HepG2 (cell line): ENCODE results near the gene CKAP2L. TPM values are rescaled to one million over a fixed set of nuclear protein-coding genes. Genes with fewer than 3 reads are reported as not detected.

Experiments used
- ATAC-seq: fragments of 200-7000 bp; cut with Tn5 transposase; 3 replicates; pipeline ENCODE4 v1.9.1; 2020; ENCODE audit warnings: mild to moderate bottlenecking, moderate library complexity
- BruUV-seq: library from RNA; stranded (reverse); fragments of 400-500 nt; replicated peaks from 2 replicates; lab custom pipeline; 2021; lab: Mats Ljungman, UMichigan
- CTCF ChIA-PET: fragments of 300-600 bp; formaldehyde crosslinking; extraction: SDS; loops from one replicate; lab custom pipeline; 2021; ENCODE audit warnings: low total read pairs, inconsistent platforms, low intra/inter-chr PET ratio; lab: Yijun Ruan, JAX
- POLR2A ChIA-PET: fragments of 350-600 bp; sonication (Branson Sonifier 250); formaldehyde crosslinking; loops from one replicate; lab custom pipeline; 2020; ENCODE audit warnings: antibody characterized with exemption, inconsistent platforms; lab: Yijun Ruan, JAX
- DNase-seq: peaks from one replicate; pipeline ENCODE4 v3.0.0-alpha.2; 2015; ENCODE audit warnings: low spot score
- FAIRE-seq: peaks from 3 replicates; lab custom pipeline; 2011; peaks lifted over from hg19 to GRCh38; lab: Jason Lieb, UNC
- H2AFZ ChIP-seq: one replicate; pipeline ENCODE4 v1.6.1; 2011; ENCODE audit warnings: low read length, inconsistent platforms
- H3K27ac ChIP-seq: fragments of 300-600 bp; 3 replicates; pipeline ENCODE4 v1.8.0; 2011; ENCODE audit warnings: mixed run types, mild to moderate bottlenecking, mixed read lengths, low read length, inconsistent platforms; ENCODE audit not compliant: insufficient read depth; ENCODE audit errors: extremely low read length
- H3K27me3 ChIP-seq, 2 experiments: fragments of 200-600 bp in 1 of 2; 2 replicates in 1 of 2; 3 replicates in 1 of 2; pipeline versions ENCODE4 v1.6.0 to v1.8.0; 2011; ENCODE audit warnings: low read length in 2 of 2, mild to moderate bottlenecking in 2 of 2, moderate library complexity in 2 of 2, inconsistent platforms in 1 of 2; ENCODE audit not compliant: insufficient read depth in 2 of 2, control insufficient read depth in 1 of 2
- H3K36me3 ChIP-seq, 2 experiments: fragments of 200-600 bp in 1 of 2; replicated peaks in 1 of 2; 2 replicates in 1 of 2; 3 replicates in 1 of 2; pipeline versions ENCODE4 v1.5.1 to v1.8.0; 2011; ENCODE audit warnings: low read length in 2 of 2, inconsistent platforms in 1 of 2; ENCODE audit not compliant: insufficient read depth in 2 of 2, control insufficient read depth in 1 of 2
- H3K4me1 ChIP-seq: 2 replicates; pipeline ENCODE4 v1.5.1; 2012; ENCODE audit warnings: low read length, inconsistent platforms; ENCODE audit not compliant: insufficient read depth
- H3K4me2 ChIP-seq: 2 replicates; pipeline ENCODE4 v1.6.0; 2011; ENCODE audit warnings: low read depth, low read length, inconsistent platforms
- H3K4me3 ChIP-seq, 3 experiments: fragments of 200-600 bp in 1 of 3; sonication (generic), shearing (Covaris generic) in 1 of 3; replicated peaks in 1 of 3; 2 replicates each; pipeline ENCODE4 v1.5.1; 2011 to 2016; ENCODE audit warnings: low read length in 3 of 3, inconsistent platforms in 2 of 3, low read depth in 2 of 3, mild to moderate bottlenecking in 2 of 3, control low read depth in 1 of 3, mixed read lengths in 1 of 3; ENCODE audit not compliant: insufficient read depth in 1 of 3
- H3K79me2 ChIP-seq: one replicate; pipeline ENCODE4 v1.6.1; 2011; ENCODE audit warnings: low read length, inconsistent platforms; ENCODE audit not compliant: insufficient read depth
- H3K9ac ChIP-seq: 2 replicates; pipeline ENCODE4 v1.6.0; 2011; ENCODE audit warnings: mild to moderate bottlenecking, low read depth, low read length, inconsistent platforms; ENCODE audit not compliant: insufficient read depth
- H3K9me3 ChIP-seq: 2 replicates; pipeline ENCODE4 v1.5.1; 2012; ENCODE audit warnings: mild to moderate bottlenecking, low read length
- H4K20me1 ChIP-seq: 2 replicates; pipeline ENCODE4 v1.6.0; 2011; ENCODE audit warnings: inconsistent platforms, mild to moderate bottlenecking, low read length, moderate library complexity; ENCODE audit not compliant: insufficient read depth
- AHR ChIP-seq: IDR thresholded peaks from 2 replicates; pipeline ENCODE4 v1.6.1; 2018; ENCODE audit warnings: missing genetic modification reagents, missing compliant biosample characterization
- CTCF ChIP-seq: sonication (generic); formaldehyde crosslinking; IDR thresholded peaks from 2 replicates; pipeline ENCODE4 v1.5.0; 2020; ENCODE audit warnings: mild to moderate bottlenecking, missing genetic modification reagents, moderate library complexity
- ELF3 ChIP-seq: IDR thresholded peaks from 2 replicates; pipeline ENCODE4 v1.6.1; 2016; ENCODE audit warnings: missing genetic modification reagents, missing compliant biosample characterization
- HOXA3 ChIP-seq: sonication (generic); formaldehyde crosslinking; IDR thresholded peaks from 2 replicates; pipeline ENCODE4 v1.5.0; 2020; ENCODE audit warnings: missing genetic modification reagents
- JUNB ChIP-seq: sonication (generic); formaldehyde crosslinking; IDR thresholded peaks from 2 replicates; pipeline ENCODE4 v1.8.0; 2022; ENCODE audit warnings: missing genetic modification reagents, mild to moderate bottlenecking, borderline replicate concordance
- KDM4B ChIP-seq: sonication (generic); formaldehyde crosslinking; IDR thresholded peaks from 2 replicates; pipeline ENCODE4 v1.4.0; 2020; ENCODE audit warnings: missing genetic modification reagents
- KDM5A ChIP-seq: fragments of 200-600 bp; sonication (generic); IDR thresholded peaks from 2 replicates; pipeline ENCODE4 v1.7.0; 2018; ENCODE audit warnings: antibody characterized with exemption, mild to moderate bottlenecking, low read length, borderline replicate concordance
- KDM5B ChIP-seq: sonication (generic); formaldehyde crosslinking; IDR thresholded peaks from 2 replicates; pipeline ENCODE4 v1.4.0; 2020; ENCODE audit warnings: missing genetic modification reagents, mild to moderate bottlenecking, borderline replicate concordance
- TBX3 ChIP-seq: fragments of 450-650 bp; IDR thresholded peaks from 2 replicates; pipeline ENCODE4 v1.6.1; 2017; ENCODE audit warnings: antibody characterized with exemption, mild to moderate bottlenecking, inconsistent platforms, borderline replicate concordance
- ZFX ChIP-seq: sonication (generic); formaldehyde crosslinking; IDR thresholded peaks from 2 replicates; pipeline ENCODE4 v1.4.0; 2020; ENCODE audit warnings: mild to moderate bottlenecking, low read depth, missing genetic modification reagents, moderate library complexity
- ZNF20 ChIP-seq: sonication (generic); formaldehyde crosslinking; IDR thresholded peaks from 2 replicates; pipeline ENCODE4 v1.4.0; 2020; ENCODE audit warnings: mild to moderate bottlenecking, moderate library complexity, missing genetic modification reagents
- ZNF362 ChIP-seq: sonication (generic); formaldehyde crosslinking; IDR thresholded peaks from 2 replicates; pipeline ENCODE4 v1.4.0; 2020; ENCODE audit warnings: missing genetic modification reagents, mild to moderate bottlenecking, borderline replicate concordance
- ZNF775 ChIP-seq: sonication (generic); formaldehyde crosslinking; IDR thresholded peaks from 2 replicates; pipeline ENCODE4 v1.4.0; 2020; ENCODE audit warnings: missing genetic modification reagents, mild to moderate bottlenecking, moderate library complexity, borderline replicate concordance
- ZNF839 ChIP-seq: sonication (generic); formaldehyde crosslinking; IDR thresholded peaks from 2 replicates; pipeline ENCODE4 v1.4.0; 2020; ENCODE audit warnings: missing genetic modification reagents, mild to moderate bottlenecking, borderline replicate concordance
- ZUFSP ChIP-seq: sonication (generic); formaldehyde crosslinking; IDR thresholded peaks from 2 replicates; pipeline ENCODE4 v1.9.0; 2021; ENCODE audit warnings: missing genetic modification reagents, mild to moderate bottlenecking, borderline replicate concordance
- WGBS: methylation state at CpG from one replicate; pipeline ENCODE4 v1.1.6; 2017; ENCODE audit warnings: low lambda C conversion rate; 5-methylcytosine and 5-hydroxymethylcytosine counted together
- in situ Hi-C: cut with HindIII; loops from 2 replicates; pipeline ENCODE4 v1.10.0; 2017; ENCODE audit warnings: low pct_unique_long_range_greater_than_20kb; ENCODE audit not compliant: extremely low pct_ligation_motif_present
- intact Hi-C: fragments of 100-400 bp; cut with micrococcal nuclease; formaldehyde crosslinking; loops from one replicate; pipeline ENCODE4 v1.10.0; 2022; ENCODE audit not compliant: unreplicated experiment
- polyA plus RNA-seq, 8 experiments: library from polyadenylated mRNA; depleted of rRNA in 3 of 8; stranded (reverse) in 7 of 8; unstranded in 1 of 8; fragments of >200 nt; fragmentation: Illumina TruSeq in 4 of 8; extraction: Trizol in 4 of 8; gene quantifications; 2 replicates each; pipeline versions ENCODE4 v1.2.1 to v1.2.3, GENCODE V29; 2011 to 2016; ENCODE audit warnings: low read depth in 4 of 8, missing spikeins in 1 of 8, mixed read lengths in 1 of 8; ENCODE audit not compliant: insufficient read depth in 1 of 8
- total RNA-seq, 5 experiments: library from RNA; depleted of rRNA; stranded (reverse); fragments of >200 nt; fragmentation: Illumina TruSeq; extraction: Trizol; gene quantifications; 2 replicates each; pipeline ENCODE4 v1.2.3, GENCODE V29; 2016; ENCODE audit warnings: low read depth in 1 of 5

The CKAP2L gene
- total and polyA plus RNA-seq, 2 of the 13 experiments (the other 11 are each of a cell fraction or from before 2014, with no cell fraction given), result 7.1 to 9.5 TPM

GRCh38 chr2:112733871-112734270 lies 30.5 kb downstream of the CKAP2L start (continued):
- TF ChIP-seq ZNF362, result no peak
- TF ChIP-seq ZNF775 (CRISPR knock-in tag), result no peak
- no peak for TF ChIP-seq ZUFSP (CRISPR knock-in tag)
- no peak for TF ChIP-seq KDM5A
- TF ChIP-seq ELF3 (CRISPR knock-in tag), result no peak
- no peak for TF ChIP-seq KDM5B (CRISPR knock-in tag)
- no peak for TF ChIP-seq TBX3
- TF ChIP-seq HOXA3 (CRISPR knock-in tag), result no peak
- TF ChIP-seq ZFX (CRISPR knock-in tag), result no peak

- ChIA-PET POLR2A (no interaction called here), CTCF (no interaction called here)
- intact Hi-C loops, result no loop called here
Measured at GRCh38 chr2:112733456-112733855, 31.0 kb downstream of the CKAP2L start.

More at GRCh38 chr2:112733456-112733855, 31.0 kb downstream of the CKAP2L start:
- Histone ChIP-seq H3K9me3 (no peaks in the 10 kb centered on the region), H3K4me2 (no peak overlapping the region), H3K79me2 (no peaks in the 10 kb centered on the region), H3K4me1 (peaks cover 13% of the 10 kb centered on the region), H3K4me3 (no peak overlapping the region), H4K20me1 (no peaks in the 10 kb centered on the region), H3K36me3 (peaks cover 3 to 6% of the 10 kb centered on the region in 2 experiments; a peak in 3 of 5 replicates), H2AFZ (no peak overlapping the region), H3K9ac (no peak overlapping the region), H3K27ac (no peak overlapping the region), H3K27me3 (no peaks in the 10 kb centered on the region)
- no TSS peak for BruUV-seq
- DNase-seq (no peak), FAIRE-seq (no peak), ATAC-seq (no peak)
- TF ChIP-seq ZNF20 (CRISPR knock-in tag) (no peak), KDM4B (CRISPR knock-in tag) (no peak), CTCF (no peak), ZNF839 (CRISPR knock-in tag) (no peak), JUNB (CRISPR knock-in tag) (no peak), AHR (CRISPR knock-in tag) (no peak)
- in situ Hi-C loops, result no loop called here
- 79% methylated on average over 4 of the region's 4 CpGs for WGBS
